ENCODE measurements around the gene KRT14.

DNA sequence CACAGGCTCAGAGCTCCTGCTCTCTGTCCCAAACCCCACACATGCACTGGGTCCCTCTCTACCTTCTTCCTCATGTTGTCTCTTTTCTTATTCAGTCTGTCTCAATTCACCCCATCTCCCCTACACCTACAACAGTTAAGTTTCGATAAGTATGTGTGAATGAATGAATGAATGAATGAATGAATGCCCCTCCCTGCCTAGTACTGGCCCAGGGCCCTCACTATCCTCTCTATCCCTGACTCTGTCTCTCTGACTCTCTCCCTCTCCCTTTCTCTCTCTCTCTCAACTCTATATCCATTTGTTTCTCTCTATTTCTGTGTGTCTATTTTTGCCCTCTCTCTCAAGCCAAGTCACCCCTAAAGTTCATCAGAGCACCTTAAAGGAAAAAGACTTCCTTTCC lies 8.2 kb downstream of the KRT14 start:
- TF ChIP-seq, protein P1, sequence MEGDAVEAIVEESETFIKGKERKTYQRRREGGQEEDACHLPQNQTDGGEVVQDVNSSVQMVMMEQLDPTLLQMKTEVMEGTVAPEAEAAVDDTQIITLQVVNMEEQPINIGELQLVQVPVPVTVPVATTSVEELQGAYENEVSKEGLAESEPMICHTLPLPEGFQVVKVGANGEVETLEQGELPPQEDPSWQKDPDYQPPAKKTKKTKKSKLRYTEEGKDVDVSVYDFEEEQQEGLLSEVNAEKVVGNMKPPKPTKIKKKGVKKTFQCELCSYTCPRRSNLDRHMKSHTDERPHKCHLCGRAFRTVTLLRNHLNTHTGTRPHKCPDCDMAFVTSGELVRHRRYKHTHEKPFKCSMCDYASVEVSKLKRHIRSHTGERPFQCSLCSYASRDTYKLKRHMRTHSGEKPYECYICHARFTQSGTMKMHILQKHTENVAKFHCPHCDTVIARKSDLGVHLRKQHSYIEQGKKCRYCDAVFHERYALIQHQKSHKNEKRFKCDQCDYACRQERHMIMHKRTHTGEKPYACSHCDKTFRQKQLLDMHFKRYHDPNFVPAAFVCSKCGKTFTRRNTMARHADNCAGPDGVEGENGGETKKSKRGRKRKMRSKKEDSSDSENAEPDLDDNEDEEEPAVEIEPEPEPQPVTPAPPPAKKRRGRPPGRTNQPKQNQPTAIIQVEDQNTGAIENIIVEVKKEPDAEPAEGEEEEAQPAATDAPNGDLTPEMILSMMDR (IDR thresholded peaks at IDR 0.05): no peak
- TF ChIP-seq EZH2phosphoT487 (IDR thresholded peaks at IDR 0.05): no peak

Data from neural progenitor cell (in vitro differentiated cells).